ENCODE results near the gene DMD.

DMD gene

DNA sequence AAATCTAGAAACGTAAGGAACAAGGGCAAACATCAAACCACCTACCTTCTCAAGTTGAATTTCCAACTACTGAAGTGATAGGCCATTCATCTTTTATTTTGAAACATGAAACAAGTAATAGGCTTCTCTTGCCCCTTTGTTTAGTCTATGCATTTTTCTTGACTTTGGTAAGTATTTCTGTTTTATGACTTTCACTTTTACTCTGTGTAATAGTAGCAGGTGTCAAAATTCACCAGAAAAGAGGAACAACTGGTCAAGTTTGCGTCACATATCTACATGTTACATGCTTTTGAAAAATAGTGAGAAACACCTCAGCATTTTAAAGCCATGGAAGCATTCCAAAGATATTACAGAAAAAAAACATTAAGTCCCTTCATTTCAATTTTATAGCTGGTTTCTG lies 1982.4 kb downstream of the DMD start:
- TF ChIP-seq POLR2A (IDR thresholded peaks at IDR 0.05; ENCODE audit: extremely low read depth, insufficient read length), result no peak
- no peak for TF ChIP-seq MYC (IDR thresholded peaks at IDR 0.05; ENCODE audit: low read depth, low read length)
- TF ChIP-seq, protein P1, sequence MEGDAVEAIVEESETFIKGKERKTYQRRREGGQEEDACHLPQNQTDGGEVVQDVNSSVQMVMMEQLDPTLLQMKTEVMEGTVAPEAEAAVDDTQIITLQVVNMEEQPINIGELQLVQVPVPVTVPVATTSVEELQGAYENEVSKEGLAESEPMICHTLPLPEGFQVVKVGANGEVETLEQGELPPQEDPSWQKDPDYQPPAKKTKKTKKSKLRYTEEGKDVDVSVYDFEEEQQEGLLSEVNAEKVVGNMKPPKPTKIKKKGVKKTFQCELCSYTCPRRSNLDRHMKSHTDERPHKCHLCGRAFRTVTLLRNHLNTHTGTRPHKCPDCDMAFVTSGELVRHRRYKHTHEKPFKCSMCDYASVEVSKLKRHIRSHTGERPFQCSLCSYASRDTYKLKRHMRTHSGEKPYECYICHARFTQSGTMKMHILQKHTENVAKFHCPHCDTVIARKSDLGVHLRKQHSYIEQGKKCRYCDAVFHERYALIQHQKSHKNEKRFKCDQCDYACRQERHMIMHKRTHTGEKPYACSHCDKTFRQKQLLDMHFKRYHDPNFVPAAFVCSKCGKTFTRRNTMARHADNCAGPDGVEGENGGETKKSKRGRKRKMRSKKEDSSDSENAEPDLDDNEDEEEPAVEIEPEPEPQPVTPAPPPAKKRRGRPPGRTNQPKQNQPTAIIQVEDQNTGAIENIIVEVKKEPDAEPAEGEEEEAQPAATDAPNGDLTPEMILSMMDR (IDR thresholded peaks at IDR 0.05; ENCODE audit: low read depth, low read length), result no peak
- TF ChIP-seq, protein P2, sequence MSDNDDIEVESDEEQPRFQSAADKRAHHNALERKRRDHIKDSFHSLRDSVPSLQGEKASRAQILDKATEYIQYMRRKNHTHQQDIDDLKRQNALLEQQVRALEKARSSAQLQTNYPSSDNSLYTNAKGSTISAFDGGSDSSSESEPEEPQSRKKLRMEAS (IDR thresholded peaks at IDR 0.05; ENCODE audit: low read depth, low read length), result no peak
- DNase-seq (ENCODE audit: low read depth), result peak; percentile 26
- H3K4me3 ChIP-seq (ENCODE audit: low read depth, low read length), result no peak overlapping the region

DNA sequence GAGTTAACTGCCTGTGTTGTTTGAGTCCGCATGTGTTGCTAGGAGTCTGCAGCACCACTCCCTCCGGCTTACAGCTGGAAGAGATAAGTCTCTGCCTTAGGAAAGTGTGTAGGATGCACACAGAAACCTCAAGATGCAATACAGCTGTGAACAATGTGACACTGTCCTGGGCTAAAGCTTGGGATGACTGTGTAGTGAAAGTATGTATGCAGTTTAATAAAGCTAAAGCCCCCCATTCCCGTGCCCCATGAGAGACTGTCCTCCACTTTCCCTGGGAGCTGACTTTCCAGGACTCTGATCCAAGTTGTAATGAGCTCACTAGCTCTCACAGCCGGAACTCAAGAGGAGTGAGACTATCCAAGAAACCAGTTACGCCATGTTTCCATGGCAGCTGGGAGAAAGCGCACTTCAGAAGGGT lies 1982.9 kb downstream of the DMD start:
- TF ChIP-seq MYC (IDR thresholded peaks at IDR 0.05; ENCODE audit: low read depth, low read length) (no peak), POLR2A (IDR thresholded peaks at IDR 0.05; ENCODE audit: extremely low read depth, insufficient read length) (no peak)
- TF ChIP-seq, protein P2 (IDR thresholded peaks at IDR 0.05; ENCODE audit: low read depth, low read length), result no peak
- TF ChIP-seq, protein P1 (IDR thresholded peaks at IDR 0.05; ENCODE audit: low read depth, low read length), result no peak
- no peak overlapping the region for H3K4me3 ChIP-seq (ENCODE audit: low read depth, low read length)

DNA sequence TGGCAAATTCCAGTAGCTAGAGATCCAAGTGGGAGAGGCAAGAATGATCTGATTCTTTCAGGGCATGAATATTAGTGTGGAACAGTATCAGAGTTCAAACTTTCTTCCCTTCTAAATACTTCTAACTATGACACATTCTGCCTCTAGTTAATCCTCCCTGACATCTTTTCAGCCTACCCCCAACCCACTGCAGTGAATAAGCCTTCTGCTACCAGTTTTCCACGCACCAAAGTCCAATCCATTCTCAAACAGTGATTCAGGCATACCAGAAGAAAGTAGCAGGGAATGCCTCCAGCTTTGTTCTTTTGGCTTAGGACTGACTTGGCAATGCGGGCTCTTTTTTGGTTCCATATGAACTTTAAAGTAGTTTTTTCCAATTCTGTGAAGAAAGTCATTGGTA lies 1984.1 kb downstream of the DMD start:
- H3K4me3 ChIP-seq (ENCODE audit: low read depth, low read length), result no peak overlapping the region
- TF ChIP-seq, protein P2 (IDR thresholded peaks at IDR 0.05; ENCODE audit: low read depth, low read length), result no peak
- DNase-seq (ENCODE audit: low read depth), result no peak

More for the DNA sequence above, 1982.9 kb downstream of the DMD start:
- DNase-seq (ENCODE audit: low read depth), result no peak

DNA sequence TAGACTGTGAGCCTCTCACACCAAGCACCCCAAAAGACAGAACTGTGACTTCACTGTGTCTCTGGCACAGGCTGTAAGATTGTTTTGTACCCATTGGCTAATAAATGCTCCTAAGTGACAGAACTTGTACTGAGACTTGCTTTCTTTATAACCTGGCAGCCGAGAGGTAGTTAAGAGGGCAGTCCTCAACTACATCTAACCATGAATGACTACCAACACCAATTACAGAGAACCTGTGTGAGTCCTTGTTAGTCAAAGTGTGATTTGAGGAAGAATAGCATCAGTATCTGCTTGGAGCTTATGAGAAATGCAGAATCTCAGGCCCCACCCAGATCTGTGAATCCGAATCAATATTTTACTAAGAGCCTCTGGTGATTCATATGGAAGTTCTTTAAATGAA lies 1985.5 kb downstream of the DMD start:
- no peak for TF ChIP-seq POLR2A (IDR thresholded peaks at IDR 0.05; ENCODE audit: extremely low read depth, insufficient read length)
- no peak for TF ChIP-seq MYC (IDR thresholded peaks at IDR 0.05; ENCODE audit: low read depth, low read length)
- TF ChIP-seq, protein P1 (IDR thresholded peaks at IDR 0.05; ENCODE audit: low read depth, low read length), result no peak
- H3K4me3 ChIP-seq (ENCODE audit: low read depth, low read length), result no peak overlapping the region
- no peak for DNase-seq (ENCODE audit: low read depth)

DNA sequence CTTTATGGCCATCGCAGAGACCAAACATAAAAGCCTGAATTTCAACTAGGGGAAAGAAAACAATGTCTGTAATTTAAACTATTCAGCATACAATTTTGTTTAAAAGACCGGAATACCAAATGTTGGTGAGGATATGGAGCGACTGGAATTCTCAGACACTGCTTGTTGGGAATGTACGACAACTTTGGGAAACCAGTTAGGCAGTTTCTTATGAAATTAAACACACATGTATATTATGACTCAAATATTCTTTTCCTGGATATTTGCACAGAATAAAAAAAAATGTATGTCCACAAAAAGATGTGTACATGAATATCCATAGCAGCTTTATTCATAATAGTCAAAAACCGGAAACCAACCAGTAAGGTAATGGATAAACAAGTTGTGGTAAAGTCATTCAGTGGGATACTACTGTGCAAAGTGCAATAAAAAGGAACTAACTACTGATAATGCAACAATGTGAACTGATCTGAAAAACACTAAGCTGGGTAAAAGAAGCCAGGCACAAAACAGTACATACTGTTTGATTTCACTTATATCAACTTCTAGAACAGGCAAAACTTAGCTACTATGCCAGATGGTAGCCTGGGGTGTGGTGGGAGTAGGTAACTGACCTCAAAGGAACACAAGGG lies 1986.9 kb downstream of the DMD start:
- TF ChIP-seq, protein P1 (IDR thresholded peaks at IDR 0.05; ENCODE audit: low read depth, low read length), result no peak
- no peak for TF ChIP-seq MYC (IDR thresholded peaks at IDR 0.05; ENCODE audit: low read depth, low read length)
- no peak for TF ChIP-seq POLR2A (IDR thresholded peaks at IDR 0.05; ENCODE audit: extremely low read depth, insufficient read length)
- TF ChIP-seq, protein P2 (IDR thresholded peaks at IDR 0.05; ENCODE audit: low read depth, low read length), result no peak
- H3K4me3 ChIP-seq (ENCODE audit: low read depth, low read length), result no peak overlapping the region
- no peak for DNase-seq (ENCODE audit: low read depth)

DNA sequence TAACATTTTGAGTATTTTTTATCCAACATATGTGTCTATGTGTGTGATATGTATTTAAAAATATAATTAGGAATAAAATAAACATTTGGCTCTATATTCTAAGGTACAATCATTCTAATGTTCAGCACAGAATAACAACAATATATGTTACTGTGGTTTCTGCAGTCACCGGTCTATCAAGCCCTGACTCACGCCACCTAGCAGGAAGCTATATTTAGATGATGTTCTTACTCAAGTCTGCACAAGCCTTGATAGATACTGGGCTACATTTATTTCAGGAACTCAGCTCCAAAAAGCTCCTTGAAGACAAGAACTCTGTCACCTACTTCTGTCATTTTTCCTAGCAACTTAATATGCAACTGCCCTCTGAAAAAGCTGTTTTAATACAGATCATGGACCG lies 1987.5 kb downstream of the DMD start:
- no peak for DNase-seq (ENCODE audit: low read depth)
- TF ChIP-seq POLR2A (IDR thresholded peaks at IDR 0.05; ENCODE audit: extremely low read depth, insufficient read length) (no peak), MYC (IDR thresholded peaks at IDR 0.05; ENCODE audit: low read depth, low read length) (no peak)
- TF ChIP-seq, protein P2 (IDR thresholded peaks at IDR 0.05; ENCODE audit: low read depth, low read length), result no peak
- TF ChIP-seq, protein P1 (IDR thresholded peaks at IDR 0.05; ENCODE audit: low read depth, low read length), result no peak
- H3K4me3 ChIP-seq (ENCODE audit: low read depth, low read length), result no peak overlapping the region

Data from NB4 (cell line).